ENCODE data around the gene MMS19.

DNA sequence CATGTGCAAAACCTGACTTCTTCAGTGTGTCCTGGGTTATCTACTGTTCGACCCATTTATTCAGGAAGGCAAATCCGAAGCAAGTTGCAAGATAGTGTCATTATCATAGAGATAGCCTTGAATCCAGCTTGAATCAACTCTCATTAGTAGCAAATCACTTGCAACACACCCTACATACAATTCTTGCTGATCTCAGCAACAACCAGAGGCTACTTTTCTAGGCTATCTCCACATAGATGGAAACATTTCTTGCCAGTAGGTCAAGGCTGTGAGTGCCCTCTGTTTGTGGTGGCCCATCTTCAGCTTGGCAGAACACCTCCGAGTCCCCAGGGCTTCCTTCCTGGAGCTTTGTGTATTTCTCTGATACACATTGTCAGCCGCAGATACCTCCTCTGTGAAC, 12.5 kb upstream of the MMS19 start:
- TF ChIP-seq, protein P1, sequence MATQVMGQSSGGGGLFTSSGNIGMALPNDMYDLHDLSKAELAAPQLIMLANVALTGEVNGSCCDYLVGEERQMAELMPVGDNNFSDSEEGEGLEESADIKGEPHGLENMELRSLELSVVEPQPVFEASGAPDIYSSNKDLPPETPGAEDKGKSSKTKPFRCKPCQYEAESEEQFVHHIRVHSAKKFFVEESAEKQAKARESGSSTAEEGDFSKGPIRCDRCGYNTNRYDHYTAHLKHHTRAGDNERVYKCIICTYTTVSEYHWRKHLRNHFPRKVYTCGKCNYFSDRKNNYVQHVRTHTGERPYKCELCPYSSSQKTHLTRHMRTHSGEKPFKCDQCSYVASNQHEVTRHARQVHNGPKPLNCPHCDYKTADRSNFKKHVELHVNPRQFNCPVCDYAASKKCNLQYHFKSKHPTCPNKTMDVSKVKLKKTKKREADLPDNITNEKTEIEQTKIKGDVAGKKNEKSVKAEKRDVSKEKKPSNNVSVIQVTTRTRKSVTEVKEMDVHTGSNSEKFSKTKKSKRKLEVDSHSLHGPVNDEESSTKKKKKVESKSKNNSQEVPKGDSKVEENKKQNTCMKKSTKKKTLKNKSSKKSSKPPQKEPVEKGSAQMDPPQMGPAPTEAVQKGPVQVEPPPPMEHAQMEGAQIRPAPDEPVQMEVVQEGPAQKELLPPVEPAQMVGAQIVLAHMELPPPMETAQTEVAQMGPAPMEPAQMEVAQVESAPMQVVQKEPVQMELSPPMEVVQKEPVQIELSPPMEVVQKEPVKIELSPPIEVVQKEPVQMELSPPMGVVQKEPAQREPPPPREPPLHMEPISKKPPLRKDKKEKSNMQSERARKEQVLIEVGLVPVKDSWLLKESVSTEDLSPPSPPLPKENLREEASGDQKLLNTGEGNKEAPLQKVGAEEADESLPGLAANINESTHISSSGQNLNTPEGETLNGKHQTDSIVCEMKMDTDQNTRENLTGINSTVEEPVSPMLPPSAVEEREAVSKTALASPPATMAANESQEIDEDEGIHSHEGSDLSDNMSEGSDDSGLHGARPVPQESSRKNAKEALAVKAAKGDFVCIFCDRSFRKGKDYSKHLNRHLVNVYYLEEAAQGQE (IDR thresholded peaks at IDR 0.05; ENCODE audit: insufficient read depth in 1 of 2, low read depth in 2 of 2, low read length in 1 of 2) = no peak
- TF ChIP-seq, protein P2, sequence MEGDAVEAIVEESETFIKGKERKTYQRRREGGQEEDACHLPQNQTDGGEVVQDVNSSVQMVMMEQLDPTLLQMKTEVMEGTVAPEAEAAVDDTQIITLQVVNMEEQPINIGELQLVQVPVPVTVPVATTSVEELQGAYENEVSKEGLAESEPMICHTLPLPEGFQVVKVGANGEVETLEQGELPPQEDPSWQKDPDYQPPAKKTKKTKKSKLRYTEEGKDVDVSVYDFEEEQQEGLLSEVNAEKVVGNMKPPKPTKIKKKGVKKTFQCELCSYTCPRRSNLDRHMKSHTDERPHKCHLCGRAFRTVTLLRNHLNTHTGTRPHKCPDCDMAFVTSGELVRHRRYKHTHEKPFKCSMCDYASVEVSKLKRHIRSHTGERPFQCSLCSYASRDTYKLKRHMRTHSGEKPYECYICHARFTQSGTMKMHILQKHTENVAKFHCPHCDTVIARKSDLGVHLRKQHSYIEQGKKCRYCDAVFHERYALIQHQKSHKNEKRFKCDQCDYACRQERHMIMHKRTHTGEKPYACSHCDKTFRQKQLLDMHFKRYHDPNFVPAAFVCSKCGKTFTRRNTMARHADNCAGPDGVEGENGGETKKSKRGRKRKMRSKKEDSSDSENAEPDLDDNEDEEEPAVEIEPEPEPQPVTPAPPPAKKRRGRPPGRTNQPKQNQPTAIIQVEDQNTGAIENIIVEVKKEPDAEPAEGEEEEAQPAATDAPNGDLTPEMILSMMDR (IDR thresholded peaks at IDR 0.05) = no peak

Measured in Panc1 (cell line).